ENCODE results near the gene N4BP2. TPM values are rescaled to one million over a fixed set of nuclear protein-coding genes. Genes with fewer than 3 reads are reported as not detected.

N4BP2 gene
- total and polyA plus RNA-seq, 2 of the 8 experiments (the other 6 are each of a cell fraction or from before 2014, with no cell fraction given), result 4.4 to 44.7 TPM

DNA sequence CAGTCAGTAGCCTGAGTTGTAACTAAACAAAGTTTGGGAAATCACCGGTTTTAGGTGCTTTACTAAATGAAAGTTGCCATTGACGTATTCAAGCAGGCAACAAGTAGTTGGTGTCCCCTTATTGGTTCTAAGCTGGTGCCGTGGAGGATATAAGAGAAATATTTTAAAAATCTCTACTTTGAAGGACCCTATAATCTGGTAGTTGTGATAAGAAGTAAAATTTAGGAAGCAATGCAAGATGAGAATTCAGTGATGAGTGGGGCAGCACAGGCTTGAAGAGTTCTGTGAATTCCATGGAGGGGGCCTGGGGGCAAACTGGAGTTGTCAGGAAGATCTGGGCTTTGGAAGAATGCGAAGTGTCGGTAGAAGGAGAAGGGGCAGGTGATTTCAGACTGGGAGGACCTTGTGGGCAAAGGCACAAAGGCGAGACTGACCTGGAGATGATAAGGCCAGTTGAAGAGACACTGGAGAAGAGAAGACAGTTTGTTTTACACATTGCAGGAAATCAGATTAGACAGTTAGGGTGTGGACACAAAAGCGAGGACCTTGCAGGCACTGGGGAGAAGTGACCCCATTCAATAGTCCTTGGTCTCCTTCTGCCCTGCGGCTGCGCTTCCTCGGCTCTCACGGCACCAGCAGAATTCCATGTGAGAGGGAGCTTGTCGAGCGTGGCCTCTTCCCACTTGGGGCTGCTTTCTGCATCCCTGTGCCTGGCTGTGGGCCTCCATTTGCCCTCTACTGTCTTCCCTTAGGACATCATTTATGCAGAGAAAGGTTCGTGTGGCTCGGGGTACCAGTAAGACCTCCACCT is 141.4 kb downstream of the N4BP2 start (continued):
- TF ChIP-seq CHD1 (IDR thresholded peaks at IDR 0.05; ENCODE audit: low read depth, low read length), result no peak
- TF ChIP-seq, protein P1, sequence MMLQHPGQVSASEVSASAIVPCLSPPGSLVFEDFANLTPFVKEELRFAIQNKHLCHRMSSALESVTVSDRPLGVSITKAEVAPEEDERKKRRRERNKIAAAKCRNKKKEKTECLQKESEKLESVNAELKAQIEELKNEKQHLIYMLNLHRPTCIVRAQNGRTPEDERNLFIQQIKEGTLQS (IDR thresholded peaks at IDR 0.05; ENCODE audit: insufficient read depth, low read depth, low read length), result no peak
- no peak for TF ChIP-seq CEBPB (IDR thresholded peaks at IDR 0.05; ENCODE audit: low read depth, low read length)
- no peak for TF ChIP-seq JUN (IDR thresholded peaks at IDR 0.05; ENCODE audit: low read depth, low read length)
- TF ChIP-seq BACH1 (IDR thresholded peaks at IDR 0.05; ENCODE audit: low read length), result no peak
- no peak for TF ChIP-seq SRF (IDR thresholded peaks at IDR 0.05; ENCODE audit: low read depth, low read length)
- no peak for TF ChIP-seq BRCA1 (IDR thresholded peaks at IDR 0.05; ENCODE audit: low read depth, low read length)
